ENCODE data around the gene USP38.
"Not testable (repeated sequence)": the region's sequence is repeated elsewhere in the genome, so short reads cannot be mapped to it uniquely, and the experiment has no call there.

Gene USP38

DNA sequence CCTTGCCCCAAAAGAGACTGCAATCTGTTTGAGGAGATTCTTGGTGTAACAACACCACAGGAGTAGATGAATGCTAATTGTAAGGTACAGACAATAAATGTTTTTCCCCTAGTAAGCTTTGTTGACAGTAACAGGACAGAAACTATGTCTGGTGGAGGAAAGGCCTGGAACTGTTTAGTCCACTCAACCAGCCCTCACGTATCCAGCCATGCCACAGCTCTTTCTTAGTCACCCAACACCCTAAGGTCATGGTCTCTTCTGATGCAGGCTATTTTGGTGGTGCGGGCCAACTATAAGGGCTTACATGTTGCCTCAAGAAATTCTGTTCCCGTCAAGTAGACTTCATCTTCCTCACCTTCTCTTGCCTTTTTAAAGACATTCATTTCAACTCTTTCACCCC is 76.0 kb downstream of the USP38 start:
- no peak for DNase-seq (ENCODE audit: low read depth, low spot score)

DNA sequence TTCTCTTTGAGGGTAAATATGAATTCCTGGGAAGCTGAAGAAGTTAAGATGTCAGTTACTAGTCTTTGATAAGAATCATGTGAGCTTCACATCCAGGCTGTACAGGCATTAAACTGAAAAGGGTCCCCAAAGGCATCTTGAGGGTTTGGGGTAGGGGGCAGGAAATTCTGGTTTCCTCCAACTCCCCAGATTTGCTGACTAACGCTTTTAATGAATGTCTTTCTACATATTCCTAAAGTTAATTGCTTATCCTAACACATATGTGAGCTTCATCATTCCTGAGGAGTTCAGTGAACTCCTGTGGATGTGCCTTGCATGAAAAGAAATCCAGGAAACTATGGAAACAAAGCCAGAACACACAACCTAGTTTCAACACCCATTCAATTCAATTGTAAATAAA is 78.1 kb downstream of the USP38 start:
- no peak for DNase-seq (ENCODE audit: low read depth, low spot score)

DNA sequence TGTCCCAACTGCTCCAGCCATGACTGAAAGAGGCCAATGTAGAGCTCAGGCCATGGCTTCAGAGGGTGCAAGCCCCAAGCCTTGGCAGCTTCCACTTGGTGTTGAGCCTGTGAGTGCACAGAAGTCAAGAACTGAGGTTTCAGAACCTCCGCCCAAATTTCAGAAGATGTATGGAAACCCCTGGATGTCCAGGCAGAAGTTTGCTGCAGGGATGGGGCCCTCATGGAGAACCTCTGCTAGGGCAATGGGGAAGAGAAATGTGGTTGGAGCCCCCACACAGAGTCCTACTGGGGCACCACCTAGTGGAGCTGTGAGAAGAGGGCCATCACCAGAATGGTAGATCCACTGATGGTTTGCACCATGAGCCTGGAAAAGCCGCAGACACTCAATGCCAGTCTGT is 83.0 kb downstream of the USP38 start:
- not testable (repeated sequence) for DNase-seq (ENCODE audit: low read depth, low spot score)

DNA sequence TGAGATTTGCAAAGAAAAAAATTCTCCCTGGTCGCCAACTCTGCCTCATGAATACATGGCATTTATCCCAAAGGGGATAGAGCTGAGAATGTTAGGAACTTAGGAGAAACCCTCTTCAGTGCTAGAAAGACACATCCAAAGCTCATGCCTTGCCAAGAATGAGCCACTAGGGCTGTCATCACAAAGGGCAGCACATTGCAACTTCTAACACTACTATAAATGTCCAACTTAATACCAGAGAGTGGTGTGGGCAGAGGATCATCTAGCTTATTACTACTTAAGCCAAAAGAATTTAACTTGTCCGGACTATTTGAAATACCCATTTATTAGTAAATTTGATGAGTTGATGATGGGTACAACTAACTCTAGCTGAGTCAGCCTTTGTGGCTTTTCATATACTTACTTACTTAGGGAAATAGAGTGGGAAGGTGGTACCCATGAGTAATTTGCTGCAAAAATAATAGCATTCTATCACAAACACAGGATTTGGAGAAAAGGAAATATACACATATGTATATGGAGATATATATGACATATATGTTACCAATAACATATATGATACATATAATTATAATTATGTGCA is 85.6 kb downstream of the USP38 start:
- no peak for DNase-seq (ENCODE audit: low read depth, low spot score)
